Adrenal gland (tissue), 12 donors: ENCODE results near the gene PCP4. TPM values are rescaled to one million over a fixed set of nuclear protein-coding genes. Genes with fewer than 3 reads are reported as not detected.

Source experiments
- DNase-seq, 7 donors: peaks; one replicate each; pipeline ENCODE4 v3.0.0-alpha.2; 2019 to 2020
- H3K27ac ChIP-seq, 5 donors: fragments of 200-600 bp; sonication (generic) in 4 of 5; 1 replicate in 3 of 5; 2 replicates in 2 of 5; pipeline versions ENCODE4 v1.5.1 to v1.8.0; 2016 to 2020; ENCODE audit warnings: mild to moderate bottlenecking in 1 of 5
- H3K27me3 ChIP-seq: fragments of 200-600 bp; 2 replicates; pipeline ENCODE4 v1.8.0; 2021
- H3K36me3 ChIP-seq, 2 donors: fragments of 200-600 bp; replicated peaks in 1 of 2; 1 replicate in 1 of 2; 2 replicates in 1 of 2; pipeline versions ENCODE4 v1.5.1 to v1.8.0; 2018 to 2022
- H3K4me1 ChIP-seq, 2 donors: fragments of 200-600 bp; replicated peaks in 1 of 2; 1 replicate in 1 of 2; 2 replicates in 1 of 2; pipeline versions ENCODE4 v1.5.1 to v1.8.0; 2018 to 2021
- H3K4me3 ChIP-seq, 4 donors: fragments of 200-600 bp; sonication (generic) in 3 of 4; one replicate each; pipeline ENCODE4 v1.5.1; 2016 to 2018
- H3K9me3 ChIP-seq, 3 donors: fragments of 200-600 bp; sonication (generic) in 1 of 3; replicated peaks in 1 of 3; 1 replicate in 2 of 3; 2 replicates in 1 of 3; pipeline versions ENCODE4 v1.5.1 to v1.8.0; 2016 to 2021
- POLR2A ChIP-seq, 2 donors: fragments of 450-650 bp; IDR thresholded peaks; one replicate each; pipeline ENCODE4 v1.6.1; 2017; ENCODE audit warnings: antibody characterized with exemption in 2 of 2, mild to moderate bottlenecking in 2 of 2, moderate library complexity in 1 of 2
- WGBS, 4 donors: extraction: QIAGEN DNeasy Blood & Tissue Kit in 2 of 4; methylation state at CpG; one replicate each; pipeline versions ENCODE4 v1.1.5 to v1.1.7; 2013 to 2017; 5-methylcytosine and 5-hydroxymethylcytosine counted together
- intact Hi-C, 2 donors: fragments of 100-400 bp; cut with DNase I; formaldehyde crosslinking; loops; one replicate each; pipeline versions ENCODE4 v1.14.1 to v1.15.0; 2022 to 2023
- polyA plus RNA-seq, 3 donors: library from polyadenylated mRNA; stranded (reverse); fragments of 200-250 nt in 2 of 3; fragments of 350-450 nt in 1 of 3; fragmentation: Illumina TruSeq in 1 of 3; extraction: RNeasy Lipid Tissue Mini Kit (QIAGEN cat#74804) in 1 of 3; gene quantifications; one replicate each; pipeline ENCODE4 v1.2.3, GENCODE V29; 2013 to 2014
- total RNA-seq, 9 donors: library from RNA; depleted of rRNA in 4 of 9; stranded (reverse); fragments of >200 nt in 4 of 9; fragments of 120-200 nt in 1 of 9; fragmentation: NEBNext Ultra II Directional in 1 of 9; extraction: Animal tissue kit (Norgen Biotek cat#: 25700) in 1 of 9; gene quantifications; one replicate each; pipeline versions ENCODE4 v1.1.0 to v1.2.4, GENCODE V29; 2013 to 2023
- TF ChIP-seq, protein P1 (sequence below), 6 experiments: fragments of 450-650 bp in 4 of 6; fragments of 200-600 bp in 2 of 6; sonication (generic) in 1 of 6; IDR thresholded peaks; 1 replicate in 5 of 6; 2 replicates in 1 of 6; pipeline versions ENCODE4 v1.5.1 to v1.8.0; 2016 to 2021; ENCODE audit warnings: antibody characterized with exemption in 6 of 6, mild to moderate bottlenecking in 2 of 6, moderate library complexity in 1 of 6
- donor health status: healthy with polysubstance abuse.
- donor health status: Bipolar disorder and iron deficiency.
- donor health status: DM: yes; HTN: yes; CAD: no.
- donor health status: DM: no; HTN: no; CAD: no.
- donor health status: DM: no; HTN: no; CAD: no.
- donor health status: DM: yes; HTN: yes; CAD: no.

The PCP4 gene
- total and polyA plus RNA-seq, 12 donors: 1.00 to 118 (median 11.4) TPM

DNA sequence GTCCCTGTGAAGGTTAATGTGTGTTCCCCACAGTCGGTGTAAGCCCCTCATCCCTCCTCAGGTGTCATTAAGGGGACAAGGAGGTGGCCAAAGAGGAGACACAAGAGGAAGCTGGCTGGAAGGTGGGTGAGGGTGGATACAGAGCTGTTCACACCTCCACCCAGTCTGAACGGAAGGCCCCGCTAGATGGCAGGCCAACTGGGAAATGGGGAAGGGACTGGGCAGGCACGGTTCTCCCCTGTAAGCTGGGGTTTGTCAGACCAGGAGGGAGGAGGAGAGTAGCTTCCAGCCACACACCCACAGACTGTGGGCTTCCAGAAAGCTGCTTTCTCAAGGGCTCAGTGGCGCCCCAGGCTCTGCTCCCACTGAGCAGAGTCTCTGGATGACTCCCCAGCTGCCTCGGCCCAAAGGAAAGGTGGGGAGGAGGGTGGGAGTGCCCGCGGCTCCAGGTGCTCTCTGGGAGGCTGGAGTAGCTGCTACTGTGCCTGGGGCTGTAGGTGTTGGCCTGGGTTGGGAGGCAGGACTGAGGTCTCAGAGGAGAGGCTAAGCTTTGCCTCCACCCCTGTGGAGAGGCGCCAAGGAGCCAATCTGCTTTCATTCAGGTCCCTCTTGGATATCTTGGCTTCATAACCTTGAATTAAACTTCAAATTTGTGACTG lies 41.2 kb downstream of the PCP4 start:
- 72 to 79% (median 74%) methylated on average over 6 to 9 of the region's 9 CpGs for WGBS, 4 donors
- no peaks in the 10 kb centered on the region for H3K36me3 ChIP-seq
- H3K9me3 ChIP-seq: no peaks in the 10 kb centered on the region
- no peaks in the 10 kb centered on the region for H3K27me3 ChIP-seq
- H3K27ac ChIP-seq: no peak overlapping the region
- H3K4me1 ChIP-seq: no peaks in the 10 kb centered on the region
- TF ChIP-seq, protein P1, sequence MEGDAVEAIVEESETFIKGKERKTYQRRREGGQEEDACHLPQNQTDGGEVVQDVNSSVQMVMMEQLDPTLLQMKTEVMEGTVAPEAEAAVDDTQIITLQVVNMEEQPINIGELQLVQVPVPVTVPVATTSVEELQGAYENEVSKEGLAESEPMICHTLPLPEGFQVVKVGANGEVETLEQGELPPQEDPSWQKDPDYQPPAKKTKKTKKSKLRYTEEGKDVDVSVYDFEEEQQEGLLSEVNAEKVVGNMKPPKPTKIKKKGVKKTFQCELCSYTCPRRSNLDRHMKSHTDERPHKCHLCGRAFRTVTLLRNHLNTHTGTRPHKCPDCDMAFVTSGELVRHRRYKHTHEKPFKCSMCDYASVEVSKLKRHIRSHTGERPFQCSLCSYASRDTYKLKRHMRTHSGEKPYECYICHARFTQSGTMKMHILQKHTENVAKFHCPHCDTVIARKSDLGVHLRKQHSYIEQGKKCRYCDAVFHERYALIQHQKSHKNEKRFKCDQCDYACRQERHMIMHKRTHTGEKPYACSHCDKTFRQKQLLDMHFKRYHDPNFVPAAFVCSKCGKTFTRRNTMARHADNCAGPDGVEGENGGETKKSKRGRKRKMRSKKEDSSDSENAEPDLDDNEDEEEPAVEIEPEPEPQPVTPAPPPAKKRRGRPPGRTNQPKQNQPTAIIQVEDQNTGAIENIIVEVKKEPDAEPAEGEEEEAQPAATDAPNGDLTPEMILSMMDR (IDR thresholded peaks at IDR 0.05): no peak
- TF ChIP-seq POLR2A (IDR thresholded peaks at IDR 0.05): no peak
- DNase-seq: no peak
- intact Hi-C loops: no loop called here
- H3K4me3 ChIP-seq: no peak overlapping the region

DNA sequence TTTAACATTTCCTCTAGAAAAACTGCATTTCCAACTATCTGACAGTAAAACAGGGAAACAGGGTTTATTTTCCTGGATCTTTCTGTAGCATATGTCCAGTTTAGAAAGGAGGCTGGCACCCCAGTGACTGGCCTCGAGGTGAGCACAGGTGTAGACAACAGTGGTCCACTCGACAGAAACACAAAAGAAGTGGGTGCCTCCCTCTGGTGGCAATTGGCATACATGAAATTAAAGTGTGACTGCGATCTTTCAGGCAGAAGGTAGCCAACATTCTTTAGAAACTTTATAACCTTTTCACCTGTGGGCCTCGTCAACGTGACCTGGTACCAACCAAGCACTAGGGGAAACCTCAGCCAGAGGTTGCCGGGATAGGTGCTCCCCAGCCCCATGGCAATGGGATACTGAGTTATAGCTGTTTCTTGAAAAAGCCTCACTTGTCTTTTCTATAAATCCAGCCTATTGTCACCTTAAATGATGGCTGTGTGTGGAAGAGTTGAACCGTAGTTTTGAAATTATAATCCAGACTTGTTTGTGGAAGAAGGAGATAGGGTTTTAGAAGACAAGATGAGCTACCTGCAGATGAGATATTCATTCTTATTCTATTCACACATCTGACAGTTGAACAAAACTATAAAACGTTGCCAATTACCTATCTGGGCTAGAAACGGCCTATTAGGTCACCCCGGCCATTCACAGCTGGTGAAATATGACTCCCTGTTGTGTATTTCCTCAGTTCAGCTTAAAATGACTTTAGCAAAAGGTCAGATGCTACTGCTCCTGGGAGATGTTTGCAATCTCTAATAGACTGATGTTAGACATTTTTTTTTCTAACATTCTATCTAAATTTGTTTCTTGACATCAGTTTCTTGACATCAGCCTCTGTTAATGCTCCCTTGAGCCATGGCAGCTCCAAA lies 44.3 kb downstream of the PCP4 start:
- TF ChIP-seq, protein P1 (IDR thresholded peaks at IDR 0.05): no peak
- no peak for TF ChIP-seq POLR2A (IDR thresholded peaks at IDR 0.05)
- Histone ChIP-seq H3K4me3 (no peak overlapping the region), H3K27ac (no peak overlapping the region), H3K27me3 (no peaks in the 10 kb centered on the region), H3K9me3 (no peaks in the 10 kb centered on the region), H3K4me1 (no peaks in the 10 kb centered on the region), H3K36me3 (no peaks in the 10 kb centered on the region)
- intact Hi-C loops: no loop called here
- DNase-seq: peak in 1 of 7 donors; percentile 2
- 64 to 72% (median 68%) methylated on average over 10 of the region's 10 CpGs for WGBS, 4 donors

DNA sequence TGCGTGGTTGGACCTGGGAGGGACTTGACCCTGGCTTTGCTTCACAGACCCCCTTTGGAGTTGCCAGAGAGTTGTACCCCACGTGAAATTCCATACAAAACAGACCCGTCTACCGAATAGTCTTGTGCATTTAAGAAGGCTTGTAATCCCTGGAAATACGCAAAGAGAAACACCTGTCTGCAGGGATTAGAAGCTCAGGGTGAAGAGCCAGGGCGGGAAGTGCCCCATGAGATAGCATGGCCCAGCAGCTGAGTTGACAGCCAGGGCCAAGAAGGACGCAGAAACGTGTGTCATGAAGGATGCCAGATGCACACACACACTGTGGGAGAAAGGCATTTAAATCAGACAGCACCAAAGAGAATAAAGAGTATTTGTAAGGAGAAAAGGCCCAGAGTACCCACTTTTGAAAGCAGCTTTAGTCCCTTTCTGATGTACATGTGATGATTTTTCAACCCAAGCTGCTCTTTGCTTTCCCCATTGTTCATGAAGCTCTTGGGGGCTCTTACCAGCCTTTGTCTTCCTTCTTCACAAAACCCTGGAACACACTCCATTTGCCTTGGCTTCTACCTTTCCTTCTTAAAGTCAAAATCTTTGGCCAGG lies 46.6 kb downstream of the PCP4 start:
- WGBS, 4 donors: 83 to 84% (median 83%) methylated on average over 7 to 8 of the region's 8 CpGs
- no peaks in the 10 kb centered on the region for H3K9me3 ChIP-seq
- H3K36me3 ChIP-seq: no peaks in the 10 kb centered on the region
- H3K4me1 ChIP-seq: no peaks in the 10 kb centered on the region
- H3K27ac ChIP-seq: no peak overlapping the region
- intact Hi-C loops: no loop called here
- TF ChIP-seq POLR2A (IDR thresholded peaks at IDR 0.05): no peak
- TF ChIP-seq, protein P1 (IDR thresholded peaks at IDR 0.05): no peak
- H3K4me3 ChIP-seq: no peak overlapping the region
- no peaks in the 10 kb centered on the region for H3K27me3 ChIP-seq
- DNase-seq: no peak

DNA sequence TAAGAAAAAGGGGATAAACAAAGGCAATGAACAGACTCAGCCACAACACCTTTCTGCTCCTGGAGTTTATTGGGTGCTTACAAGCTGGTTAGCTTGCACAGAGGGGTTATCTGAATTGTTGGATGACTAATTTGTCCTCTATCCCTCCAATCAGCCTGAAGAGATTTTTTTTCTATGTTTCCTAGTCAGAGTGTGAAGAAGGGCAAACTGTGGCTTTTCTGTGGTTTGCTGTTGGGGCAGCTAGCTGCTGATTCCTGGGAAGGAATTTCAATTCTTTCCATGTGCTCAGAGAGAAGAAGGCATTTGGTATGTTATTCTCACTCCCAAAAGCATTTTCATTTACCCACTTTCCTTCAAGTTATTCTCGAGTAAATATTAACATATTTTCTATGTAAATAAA lies 48.6 kb downstream of the PCP4 start:
- no peaks in the 10 kb centered on the region for H3K4me1 ChIP-seq
- H3K36me3 ChIP-seq: no peaks in the 10 kb centered on the region
- no peaks in the 10 kb centered on the region for H3K27me3 ChIP-seq
- H3K9me3 ChIP-seq: no peaks in the 10 kb centered on the region
- no peak overlapping the region for H3K27ac ChIP-seq
- TF ChIP-seq, protein P1 (IDR thresholded peaks at IDR 0.05): no peak
- TF ChIP-seq POLR2A (IDR thresholded peaks at IDR 0.05): no peak
- intact Hi-C loops: no loop called here
- WGBS, 4 donors: 68 to 86% (median 79%) methylated on average over 1 of the region's 1 CpG
- H3K4me3 ChIP-seq: no peak overlapping the region
- DNase-seq: no peak
